H1 (cell line): Measurements from ENCODE around the gene THEMIS. TPM values are rescaled to one million over a fixed set of nuclear protein-coding genes. Genes with fewer than 3 reads are reported as not detected.

Experiments used
- CTCF ChIA-PET: fragments of 300-600 bp; sonication (Branson Sonifier 250); formaldehyde crosslinking; loops from one replicate; lab custom pipeline; 2021; ENCODE audit not compliant: partially characterized antibody; lab: Charles Lee
- POLR2A ChIA-PET: fragments of 300-600 bp; sonication (Branson Sonifier 250); formaldehyde crosslinking; loops from one replicate; lab custom pipeline; 2021; ENCODE audit warnings: inconsistent platforms; ENCODE audit not compliant: partially characterized antibody; lab: Charles Lee
- DNase-seq, 2 experiments: peaks; one replicate each; pipeline versions ENCODE4 v3.0.0 to v3.0.0-alpha.2; 2010 to 2022; ENCODE audit warnings: low spot score in 2 of 2, low read depth in 1 of 2, mixed read lengths in 1 of 2
- FAIRE-seq: peaks from 2 replicates; lab custom pipeline; 2011; peaks lifted over from hg19 to GRCh38; lab: Jason Lieb, UNC
- H2AFZ ChIP-seq: 2 replicates; pipeline ENCODE4 v1.8.1; 2012; ENCODE audit warnings: low read length, inconsistent platforms
- H2AK5ac ChIP-seq: 2 replicates; pipeline ENCODE4 v1.6.1; 2013; ENCODE audit warnings: low read depth, low read length
- H2BK120ac ChIP-seq: replicated peaks from 2 replicates; pipeline ENCODE3; 2013; ENCODE audit warnings: low read depth, low read length, inconsistent platforms
- H2BK12ac ChIP-seq: 2 replicates; pipeline ENCODE4 v1.6.1; 2013; ENCODE audit warnings: low read depth, low read length
- H2BK15ac ChIP-seq: 2 replicates; pipeline ENCODE4 v1.6.1; 2013; ENCODE audit warnings: low read length
- H2BK20ac ChIP-seq: 2 replicates; pipeline ENCODE4 v1.6.1; 2013; ENCODE audit warnings: low read length
- H2BK5ac ChIP-seq: 2 replicates; pipeline ENCODE4 v1.6.1; 2013; ENCODE audit warnings: low read depth, low read length
- H3K14ac ChIP-seq: 2 replicates; pipeline ENCODE4 v1.6.1; 2013; ENCODE audit warnings: inconsistent platforms; ENCODE audit not compliant: insufficient read length
- H3K18ac ChIP-seq: 2 replicates; pipeline ENCODE4 v1.6.1; 2013; ENCODE audit warnings: low read length; ENCODE audit errors: extremely low read depth
- H3K23ac ChIP-seq: 2 replicates; pipeline ENCODE4 v1.6.1; 2013; ENCODE audit warnings: inconsistent platforms; ENCODE audit not compliant: insufficient read length
- H3K23me2 ChIP-seq: 2 replicates; pipeline ENCODE4 v1.6.1; 2013; ENCODE audit warnings: low read depth, low read length
- H3K27ac ChIP-seq: 2 replicates; pipeline ENCODE4 v1.6.1; 2011; ENCODE audit warnings: low read depth, low read length, inconsistent platforms
- H3K27me3 ChIP-seq, 4 experiments: replicated peaks in 1 of 4; 1 replicate in 1 of 4; 2 replicates in 3 of 4; pipeline versions ENCODE4 v1.6.1 to v1.8.1; 2011 to 2013; ENCODE audit warnings: low read length in 3 of 4, mild to moderate bottlenecking in 3 of 4, inconsistent platforms in 2 of 4, mixed read lengths in 2 of 4, moderate library complexity in 1 of 4; ENCODE audit not compliant: control insufficient read depth in 3 of 4, insufficient read depth in 3 of 4; ENCODE audit errors: extremely low read depth in 1 of 4
- H3K36me3 ChIP-seq, 4 experiments: 2 replicates each; pipeline versions ENCODE4 v1.6.1 to v1.8.1; 2011 to 2013; ENCODE audit warnings: mild to moderate bottlenecking in 4 of 4, low read length in 3 of 4, moderate library complexity in 2 of 4, control low read depth in 1 of 4, inconsistent platforms in 1 of 4; ENCODE audit not compliant: insufficient read depth in 4 of 4, control insufficient read depth in 2 of 4
- H3K4ac ChIP-seq: replicated peaks from 2 replicates; pipeline ENCODE3; 2013; ENCODE audit warnings: low read length, low read depth, mixed read lengths, inconsistent platforms; ENCODE audit not compliant: insufficient read length
- H3K4me1 ChIP-seq, 4 experiments: replicated peaks in 1 of 4; 1 replicate in 1 of 4; 2 replicates in 3 of 4; pipeline versions ENCODE4 v1.6.1 to v1.8.1; 2011 to 2013; ENCODE audit warnings: low read length in 3 of 4, inconsistent platforms in 2 of 4, mixed read lengths in 1 of 4; ENCODE audit not compliant: insufficient read depth in 4 of 4, control insufficient read depth in 3 of 4
- H3K4me2 ChIP-seq, 2 experiments: 2 replicates each; pipeline versions ENCODE4 v1.6.1 to v1.8.1; 2011 to 2013; ENCODE audit warnings: low read depth in 2 of 2, low read length in 2 of 2, control low read depth in 1 of 2, inconsistent platforms in 1 of 2, mild to moderate bottlenecking in 1 of 2; ENCODE audit not compliant: insufficient read depth in 1 of 2
- H3K4me3 ChIP-seq, 4 experiments: fragments of 200-600, 300-600 bp in 1 of 4; sonication (generic), shearing (Covaris generic), sonication (Bioruptor Twin) in 1 of 4; 2 replicates each; pipeline versions ENCODE4 v1.5.1 to v1.8.1; 2011 to 2016; ENCODE audit warnings: low read length in 4 of 4, low read depth in 3 of 4, control low read depth in 2 of 4, inconsistent platforms in 2 of 4, mild to moderate bottlenecking in 2 of 4, mixed read lengths in 1 of 4, moderate library complexity in 1 of 4; ENCODE audit not compliant: insufficient read depth in 2 of 4; ENCODE audit errors: extremely low read depth in 1 of 4
- H3K56ac ChIP-seq: replicated peaks from 2 replicates; pipeline ENCODE3; 2013; ENCODE audit warnings: low read depth, mild to moderate bottlenecking, mixed read lengths, low read length, inconsistent platforms; ENCODE audit not compliant: insufficient read length
- H3K79me1 ChIP-seq: 2 replicates; pipeline ENCODE4 v1.6.1; 2013; ENCODE audit warnings: low read depth, low read length, control low read depth
- H3K79me2 ChIP-seq, 2 experiments: 2 replicates each; pipeline versions ENCODE4 v1.6.1 to v1.8.1; 2012 to 2013; ENCODE audit warnings: low read length in 2 of 2, mild to moderate bottlenecking in 2 of 2, inconsistent platforms in 1 of 2; ENCODE audit not compliant: insufficient read depth in 2 of 2, control insufficient read depth in 1 of 2
- H3K9ac ChIP-seq, 4 experiments: replicated peaks in 1 of 4; 1 replicate in 1 of 4; 2 replicates in 3 of 4; pipeline versions ENCODE4 v1.6.1 to v1.8.1; 2011 to 2013; ENCODE audit warnings: low read depth in 3 of 4, low read length in 3 of 4, control low read depth in 2 of 4, mild to moderate bottlenecking in 2 of 4, moderate library complexity in 2 of 4, inconsistent platforms in 1 of 4; ENCODE audit errors: extremely low read depth in 1 of 4
- H3K9me3 ChIP-seq, 2 experiments: 2 replicates each; pipeline versions ENCODE4 v1.6.1 to v1.8.1; 2012 to 2013; ENCODE audit warnings: mild to moderate bottlenecking in 2 of 2, moderate library complexity in 2 of 2, control low read depth in 1 of 2, inconsistent platforms in 1 of 2, low read depth in 1 of 2, low read length in 1 of 2, mixed read lengths in 1 of 2; ENCODE audit not compliant: insufficient read depth in 2 of 2
- H4K20me1 ChIP-seq, 2 experiments: replicated peaks in 1 of 2; 2 replicates each; pipeline versions ENCODE3 to v1.8.1; 2011 to 2013; ENCODE audit warnings: inconsistent platforms in 2 of 2, low read length in 2 of 2, mild to moderate bottlenecking in 1 of 2; ENCODE audit not compliant: insufficient read depth in 2 of 2, control insufficient read depth in 1 of 2
- H4K5ac ChIP-seq: 2 replicates; pipeline ENCODE4 v1.6.1; 2013; ENCODE audit warnings: low read length, low read depth, mixed read lengths, inconsistent platforms; ENCODE audit not compliant: insufficient read length
- H4K8ac ChIP-seq: 2 replicates; pipeline ENCODE4 v1.8.0; 2013; ENCODE audit warnings: mild to moderate bottlenecking, moderate library complexity, low read length, inconsistent platforms; ENCODE audit not compliant: insufficient read depth; ENCODE audit errors: extremely low read depth
- H4K91ac ChIP-seq: replicated peaks from 2 replicates; pipeline ENCODE3; 2013; ENCODE audit warnings: low read length, mixed read lengths, inconsistent platforms; ENCODE audit not compliant: insufficient read length
- CREB1 ChIP-seq: IDR thresholded peaks from 2 replicates; pipeline ENCODE4 v1.6.1; 2012; ENCODE audit warnings: inconsistent platforms
- WGBS, 2 experiments: shearing (Covaris generic) in 1 of 2; methylation state at CpG; one replicate each; pipeline versions ENCODE4 v1.1.6 to v1.1.7; 2013 to 2015; ENCODE audit warnings: low lambda C conversion rate in 2 of 2, mixed read lengths in 2 of 2, inconsistent platforms in 1 of 2, low coverage in 1 of 2, missing lambda C conversion rate in 1 of 2; ENCODE audit not compliant: insufficient replicate concordance in 2 of 2, insufficient coverage in 1 of 2, insufficient read length in 1 of 2; ENCODE audit errors: extremely low coverage in 1 of 2, missing lambda C conversion rate in 1 of 2; 5-methylcytosine and 5-hydroxymethylcytosine counted together
- polyA plus RNA-seq, 7 experiments: library from polyadenylated mRNA; depleted of rRNA in 3 of 7; stranded (reverse) in 5 of 7; unstranded in 2 of 7; fragments of >200 nt in 5 of 7; fragments of 200-250 nt in 2 of 7; gene quantifications; 1 replicate in 5 of 7; 2 replicates in 1 of 7; 4 replicates in 1 of 7; pipeline versions ENCODE4 v1.2.1 to v1.2.3, GENCODE V29; 2011 to 2013; ENCODE audit warnings: missing spikeins in 2 of 7, mixed read lengths in 2 of 7
- total RNA-seq: library from RNA; stranded (reverse); fragmentation: NEBNext Ultra II Directional; extraction: Animal tissue kit (Norgen Biotek cat#: 25700); gene quantifications from 2 replicates; pipeline ENCODE4 v1.2.1, GENCODE V29; 2021

The THEMIS gene
- total and polyA plus RNA-seq, 2 of the 8 experiments (the other 6 are each of a cell fraction or from before 2014, with no cell fraction given) = not detected

DNA sequence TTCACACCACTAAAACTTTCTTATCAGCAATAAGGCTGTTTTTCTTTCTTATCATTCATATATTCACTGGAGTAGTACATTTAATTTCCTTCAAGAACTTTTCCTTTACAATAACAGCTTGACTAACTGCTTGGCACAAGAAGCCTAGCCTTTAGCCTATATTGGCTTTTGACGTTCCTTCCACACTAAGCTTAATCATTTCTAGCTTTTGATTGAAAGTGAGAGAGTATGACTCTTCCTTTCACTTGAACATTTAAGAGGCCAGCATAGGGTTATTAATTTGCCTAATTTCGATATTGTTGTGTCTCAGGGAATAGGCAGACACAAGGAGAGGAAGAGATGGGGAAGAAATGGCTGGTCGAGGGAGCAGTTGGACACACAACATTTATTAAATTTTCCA is 23.6 kb downstream of the THEMIS start:
- Histone ChIP-seq H2AFZ (no peak overlapping the region), H2BK12ac (no peak overlapping the region), H4K8ac (no peak overlapping the region), H3K56ac (no peak overlapping the region), H3K4me2 (no peak overlapping the region), H4K20me1 (no peaks in the 10 kb centered on the region), H3K23me2 (no peaks in the 10 kb centered on the region), H3K4me1 (no peaks in the 10 kb centered on the region; a peak in 2 of 7 replicates), H2AK5ac (no peak overlapping the region), H3K14ac (no peak overlapping the region), H3K79me1 (no peaks in the 10 kb centered on the region), H3K18ac (no peak overlapping the region), H3K27ac (no peak overlapping the region)
- TF ChIP-seq CREB1 = no peak
- TF ChIP-seq, all 59 proteins: peak for 0
- Histone ChIP-seq H3K27me3 (no peaks in the 10 kb centered on the region), H3K4me3 (no peak overlapping the region), H3K79me2 (no peaks in the 10 kb centered on the region), H3K9ac (no peak overlapping the region), H4K5ac (no peak overlapping the region), H2BK120ac (no peak overlapping the region), H2BK15ac (no peak overlapping the region), H3K23ac (no peak overlapping the region), H2BK5ac (no peak overlapping the region), H3K36me3 (no peaks in the 10 kb centered on the region), H3K4ac (no peak overlapping the region), H3K9me3 (no peaks in the 10 kb centered on the region), H4K91ac (no peak overlapping the region), H2BK20ac (no peak overlapping the region)
- WGBS, 2 experiments = 82% methylated on average over 3 of the region's 3 CpGs; no CpG with 5 or more reads in 1 of the 2 experiments
- POLR2A ChIA-PET = no interaction called here
- no peak for DNase-seq
- CTCF ChIA-PET = interaction anchor here (1.2 kb wide), 1 partner anchor 21 kb away, joined by 4 read pairs; no protein-coding TSS in a partner anchor
- FAIRE-seq = no peak
